OCI-LY7 (cell line): Measurements from ENCODE around the gene TAP1. TPM values are rescaled to one million over a fixed set of nuclear protein-coding genes. Genes with fewer than 3 reads are reported as not detected.

Source experiments
- BruUV-seq: library from RNA; stranded (reverse); fragments of 400-500 nt; replicated peaks from 2 replicates; lab custom pipeline; 2021; lab: Mats Ljungman, UMichigan
- CTCF ChIA-PET: fragments of 300-600 bp; sonication (Branson Sonifier 250); formaldehyde crosslinking; loops from one replicate; lab custom pipeline; 2022; ENCODE audit warnings: antibody characterized with exemption; ENCODE audit not compliant: unreplicated experiment; lab: Charles Lee
- POLR2A ChIA-PET: fragments of 300-600 bp; sonication (Branson Sonifier 250); formaldehyde crosslinking; loops from one replicate; lab custom pipeline; 2022; ENCODE audit warnings: antibody characterized with exemption; lab: Charles Lee
- DNase-seq: peaks from one replicate; pipeline ENCODE4 v3.0.0-alpha.2; 2015; ENCODE audit warnings: low spot score
- H2AFZ ChIP-seq: fragments of 200-600 bp; sonication (generic), shearing (Covaris generic); 2 replicates; pipeline ENCODE4 v1.6.1; 2014; ENCODE audit warnings: mild to moderate bottlenecking, antibody characterized with exemption, low read length, moderate library complexity
- H3K27ac ChIP-seq: fragments of 200-600 bp; sonication (generic); 2 replicates; pipeline ENCODE4 v1.5.1; 2014; ENCODE audit warnings: mixed run types, low read depth, mild to moderate bottlenecking, moderate library complexity, low read length, inconsistent platforms; ENCODE audit not compliant: poor library complexity, severe bottlenecking
- H3K36me3 ChIP-seq: fragments of 200-600 bp; sonication (generic); 2 replicates; pipeline ENCODE4 v1.6.1; 2014; ENCODE audit warnings: mild to moderate bottlenecking, antibody characterized with exemption, low read length, moderate library complexity, mixed read lengths; ENCODE audit not compliant: insufficient read depth
- H3K4me1 ChIP-seq: fragments of 200-600 bp; sonication (generic); 2 replicates; pipeline ENCODE4 v1.5.1; 2014; ENCODE audit warnings: mild to moderate bottlenecking, low read length; ENCODE audit not compliant: insufficient read depth, poor library complexity, severe bottlenecking
- H3K4me2 ChIP-seq: fragments of 200-600 bp; sonication (generic); 2 replicates; pipeline ENCODE4 v1.6.1; 2014; ENCODE audit warnings: mild to moderate bottlenecking, low read length
- H3K4me3 ChIP-seq: fragments of 200-600 bp; sonication (generic); 2 replicates; pipeline ENCODE4 v1.5.1; 2014; ENCODE audit warnings: mild to moderate bottlenecking, low read depth, low read length; ENCODE audit not compliant: poor library complexity, severe bottlenecking
- H3K79me2 ChIP-seq: fragments of 200-600 bp; sonication (generic); 2 replicates; pipeline ENCODE4 v1.6.1; 2016; ENCODE audit warnings: low read depth, mild to moderate bottlenecking, low read length, moderate library complexity, mixed read lengths; ENCODE audit not compliant: insufficient read depth
- H3K9me2 ChIP-seq: fragments of 200-600 bp; sonication (generic); 2 replicates; pipeline ENCODE4 v1.6.1; 2016; ENCODE audit warnings: mild to moderate bottlenecking, low read length, mixed read lengths; ENCODE audit not compliant: insufficient read depth
- H3K9me3 ChIP-seq: fragments of 200-600 bp; sonication (generic); 2 replicates; pipeline ENCODE4 v1.6.1; 2014; ENCODE audit warnings: mild to moderate bottlenecking, mixed run types, low read length, mixed read lengths
- H4K20me1 ChIP-seq: fragments of 200-600 bp; sonication (generic); 2 replicates; pipeline ENCODE4 v1.6.1; 2014; ENCODE audit warnings: mild to moderate bottlenecking, antibody characterized with exemption, low read length, moderate library complexity, mixed read lengths; ENCODE audit not compliant: insufficient read depth
- CTCF ChIP-seq: fragments of 200-600 bp; sonication (generic); conservative IDR thresholded peaks from 2 replicates; pipeline ENCODE4 v1.5.1; 2014; ENCODE audit warnings: mild to moderate bottlenecking, antibody characterized with exemption, low read length, moderate library complexity, mixed read lengths
- EZH2phosphoT487 ChIP-seq: fragments of 200-600 bp; sonication (generic); IDR thresholded peaks from 2 replicates; pipeline ENCODE4 v1.6.1; 2018; ENCODE audit warnings: low read depth, borderline replicate concordance, mild to moderate bottlenecking, mixed run types, antibody characterized with exemption, low read length, moderate library complexity, mixed read lengths
- intact Hi-C: fragments of 100-400 bp; cut with micrococcal nuclease; formaldehyde crosslinking; loops from one replicate; pipeline ENCODE4 v1.10.0; 2022; ENCODE audit not compliant: unreplicated experiment
- total RNA-seq, 2 experiments: library from RNA; depleted of rRNA in 1 of 2; stranded (reverse); fragments of >200 nt in 1 of 2; shearing (Covaris generic) in 1 of 2; gene quantifications; 2 replicates each; pipeline ENCODE4 v1.2.3, GENCODE V29; 2014 to 2022

The TAP1 gene
- total RNA-seq, 2 experiments from 2014 or later = 66.3 to 85.9 TPM

DNA sequence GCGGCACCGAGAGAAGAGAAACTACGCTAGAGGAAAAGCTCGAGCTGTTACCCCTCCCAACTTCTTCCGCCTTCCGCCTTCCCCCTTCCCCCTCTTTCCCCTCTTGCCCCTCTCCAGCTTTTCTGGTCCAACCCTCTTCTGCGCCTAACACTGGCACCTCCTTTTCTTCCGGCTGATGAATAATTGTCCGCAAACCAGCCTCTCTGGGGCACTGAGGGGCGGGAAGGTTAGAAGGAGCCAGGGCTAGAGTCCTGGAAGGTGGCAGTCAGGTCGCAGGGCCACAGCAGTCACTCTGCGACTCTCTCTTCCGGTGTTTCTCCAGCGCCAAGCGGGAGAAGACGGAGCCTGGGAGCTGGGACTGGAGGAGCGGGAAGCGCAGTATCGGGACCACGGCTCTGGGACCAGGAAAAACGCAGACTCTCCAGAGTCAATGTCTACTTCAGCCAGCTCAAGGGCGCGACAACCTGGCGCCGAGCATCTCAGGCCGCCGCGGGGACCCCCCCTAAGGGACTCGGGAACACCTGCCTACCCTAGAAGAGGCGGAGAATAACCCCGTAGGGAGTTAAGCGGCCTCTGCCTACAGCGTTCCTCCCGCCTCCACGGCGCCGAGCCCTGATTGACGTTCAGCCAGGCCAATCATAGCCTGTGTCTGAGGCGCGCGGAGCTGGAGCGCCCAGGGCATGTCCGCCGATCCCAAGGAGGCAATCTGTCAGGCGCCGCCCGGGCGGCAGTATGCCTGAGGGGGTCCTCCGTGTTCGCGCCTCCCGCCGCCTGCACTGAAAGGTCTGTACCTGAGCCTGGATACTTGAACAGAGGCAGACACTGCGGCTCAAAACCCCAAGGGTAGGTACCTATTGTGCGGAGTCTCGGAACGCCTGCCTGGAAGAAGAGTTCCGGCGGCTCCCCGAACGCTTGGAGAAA lies 40.8 kb upstream of the TAP1 start:
- CTCF ChIA-PET = interaction anchor here (0.8 kb wide), 1 partner anchor 57 kb away, joined by 3 read pairs; no protein-coding TSS in a partner anchor
- H3K4me1 ChIP-seq = peaks cover 57% of the 10 kb centered on the region
- peak overlapping the region; percentile 97 for H3K4me3 ChIP-seq
- peak overlapping the region; percentile 80 for H2AFZ ChIP-seq
- H3K79me2 ChIP-seq = peaks cover 63% of the 10 kb centered on the region
- intact Hi-C loops = loop anchor here (1.0 to 2.0 kb wide), 2 partner anchors 26 to 50 kb away; no protein-coding TSS in a partner anchor
- H3K9me2 ChIP-seq = no peaks in the 10 kb centered on the region
- DNase-seq = peak; percentile 97
- peaks cover 17% of the 10 kb centered on the region for H3K36me3 ChIP-seq
- TF ChIP-seq EZH2phosphoT487 = no peak
- no peak for TF ChIP-seq CTCF
- peak overlapping the region; percentile 99 for H3K4me2 ChIP-seq
- H3K9me3 ChIP-seq = no peaks in the 10 kb centered on the region
- H4K20me1 ChIP-seq = no peaks in the 10 kb centered on the region
- POLR2A ChIA-PET = interaction anchor here (0.5 to 2.6 kb wide), 18 partner anchors 14 to 95 kb away, joined by 3 to 19 read pairs (median 4); partner anchors contain the start of gene HLA-DMA
- peak overlapping the region; percentile 79 for H3K27ac ChIP-seq
- BruUV-seq = no TSS peak

- Histone ChIP-seq H3K9me3 (no peaks in the 10 kb centered on the region), H3K27ac (no peak overlapping the region), H3K4me3 (peak overlapping the region; percentile 10), H3K4me1 (peaks cover 38% of the 10 kb centered on the region), H3K79me2 (peaks cover 28% of the 10 kb centered on the region), H3K4me2 (peak overlapping the region; percentile 18), H3K9me2 (no peaks in the 10 kb centered on the region), H4K20me1 (no peaks in the 10 kb centered on the region), H3K36me3 (no peaks in the 10 kb centered on the region; the same call in 1 of the 2 replicates), H2AFZ (no peak overlapping the region)
- BruUV-seq = no TSS peak
- no peak for TF ChIP-seq EZH2phosphoT487
- TF ChIP-seq CTCF = no peak
- ChIA-PET CTCF (no interaction called here), POLR2A (interaction anchor here (1.0 kb wide), 1 partner anchor 81 kb away, joined by 5 read pairs; no protein-coding TSS in a partner anchor)
- intact Hi-C loops = no loop called here
- no peak for DNase-seq
Observed at GRCh38 chr6:32890831-32891230, 37.3 kb upstream of the TAP1 start.
